IPS DF 6.9 (cell line): ENCODE data around the gene KRTAP1-4.

Experiments
- DNase-seq: peaks from one replicate; pipeline ENCODE4 v3.0.0-alpha.2; 2013; ENCODE audit warnings: low read depth, low spot score
- H3K27ac ChIP-seq: one replicate; pipeline ENCODE4 v1.5.1; 2013; ENCODE audit warnings: low read length, control low read depth
- H3K27me3 ChIP-seq: 2 replicates; pipeline ENCODE4 v1.6.1; 2013; ENCODE audit warnings: mild to moderate bottlenecking, low read length; ENCODE audit not compliant: control insufficient read depth, insufficient read depth
- H3K36me3 ChIP-seq: 2 replicates; pipeline ENCODE4 v1.6.1; 2013; ENCODE audit warnings: low read length; ENCODE audit not compliant: control insufficient read depth, insufficient read depth
- H3K4me1 ChIP-seq: 2 replicates; pipeline ENCODE4 v1.6.1; 2013; ENCODE audit warnings: low read length; ENCODE audit not compliant: control insufficient read depth, insufficient read depth
- H3K4me3 ChIP-seq: 2 replicates; pipeline ENCODE4 v1.5.1; 2013; ENCODE audit warnings: mild to moderate bottlenecking, low read length
- H3K9me3 ChIP-seq: 2 replicates; pipeline ENCODE4 v1.6.1; 2013; ENCODE audit warnings: low read length, inconsistent platforms; ENCODE audit not compliant: control insufficient read depth, insufficient read depth
- WGBS: extraction: QIAGEN DNeasy Blood & Tissue Kit; methylation state at CpG from one replicate; pipeline ENCODE4 v1.1.7; 2013; ENCODE audit warnings: mixed read lengths, missing lambda C conversion rate; ENCODE audit not compliant: insufficient read length, insufficient coverage; 5-methylcytosine and 5-hydroxymethylcytosine counted together

The KRTAP1-4 gene

GRCh38 chr17:40984226-40984625 lies 45.8 kb downstream of the KRTAP1-4 start, which contains the start of gene KRT40:
TSS of gene KRT40 (minus strand) at chr17:40984326. CDS start at chr17:40984273, 53 bp downstream.
- no CpG with 5 or more reads among the region's 3 CpGs for WGBS

GRCh38 chr17:40981115-40981514 lies 48.9 kb downstream of the KRTAP1-4 start:
- no peaks in the 10 kb centered on the region for H3K36me3 ChIP-seq
- no peak overlapping the region for H3K4me3 ChIP-seq
- DNase-seq, result no peak
- H3K9me3 ChIP-seq, result no peaks in the 10 kb centered on the region
- H3K27me3 ChIP-seq, result no peaks in the 10 kb centered on the region
- WGBS, result no CpG with 5 or more reads among the region's 5 CpGs
- no peak overlapping the region for H3K27ac ChIP-seq
- H3K4me1 ChIP-seq, result no peaks in the 10 kb centered on the region

More at GRCh38 chr17:40984226-40984625, 45.8 kb downstream of the KRTAP1-4 start, which contains the start of gene KRT40:
- Histone ChIP-seq H3K4me3 (no peak within 1 kb of the TSS), H3K27me3 (no peaks in the 10 kb centered on the region), H3K9me3 (no peaks in the 10 kb centered on the region), H3K27ac (no peak within 1 kb of the TSS), H3K36me3 (no peaks in the 10 kb centered on the region), H3K4me1 (no peaks in the 10 kb centered on the region)
- DNase-seq, result no peak

- Histone ChIP-seq H3K9me3 (no peaks in the 10 kb centered on the region), H3K27ac (no peak overlapping the region), H3K4me1 (no peaks in the 10 kb centered on the region), H3K4me3 (no peak overlapping the region), H3K36me3 (no peaks in the 10 kb centered on the region), H3K27me3 (no peaks in the 10 kb centered on the region)
- no peak for DNase-seq
- no CpG with 5 or more reads among the region's 8 CpGs for WGBS
These were observed 49.4 kb downstream of the KRTAP1-4 start for GRCh38 chr17:40980596-40980995.

GRCh38 chr17:40980117-40980516 lies 49.9 kb downstream of the KRTAP1-4 start:
- H3K9me3 ChIP-seq, result no peaks in the 10 kb centered on the region
- WGBS, result no CpG with 5 or more reads among the region's 3 CpGs
- no peak overlapping the region for H3K4me3 ChIP-seq
- H3K27ac ChIP-seq, result no peak overlapping the region
- no peaks in the 10 kb centered on the region for H3K36me3 ChIP-seq
- no peaks in the 10 kb centered on the region for H3K27me3 ChIP-seq
- no peak for DNase-seq
- H3K4me1 ChIP-seq, result no peaks in the 10 kb centered on the region
